ENCODE data around the gene CDK14. TPM values are rescaled to one million over a fixed set of nuclear protein-coding genes. Genes with fewer than 3 reads are reported as not detected.
A peak's percentile ranks its signal among the peaks of the same experiment; 100 is the strongest.

Gene CDK14
- total RNA-seq, 1 donor from 2014 or later: 3.2 TPM

DNA sequence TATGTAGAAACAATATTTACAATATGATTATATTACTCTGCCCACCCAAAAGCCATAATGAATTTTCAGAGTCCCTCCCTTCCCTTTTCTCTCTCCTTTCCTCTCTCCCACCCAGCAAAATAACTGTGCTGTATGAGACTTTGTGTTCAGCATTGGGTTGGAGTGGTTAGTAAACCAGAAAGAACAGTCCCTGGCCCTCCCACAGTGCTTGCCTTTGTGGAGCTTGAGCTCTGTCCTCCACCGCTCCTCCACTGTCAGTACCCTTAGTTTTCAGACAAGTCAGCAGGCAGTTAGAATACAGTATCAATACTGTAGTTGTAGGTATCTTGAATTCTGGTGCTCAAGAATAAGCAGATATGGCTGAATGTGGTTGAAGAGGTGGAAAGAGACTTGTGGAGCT lies 92.7 kb downstream of the CDK14 start:
- no peak for DNase-seq

DNA sequence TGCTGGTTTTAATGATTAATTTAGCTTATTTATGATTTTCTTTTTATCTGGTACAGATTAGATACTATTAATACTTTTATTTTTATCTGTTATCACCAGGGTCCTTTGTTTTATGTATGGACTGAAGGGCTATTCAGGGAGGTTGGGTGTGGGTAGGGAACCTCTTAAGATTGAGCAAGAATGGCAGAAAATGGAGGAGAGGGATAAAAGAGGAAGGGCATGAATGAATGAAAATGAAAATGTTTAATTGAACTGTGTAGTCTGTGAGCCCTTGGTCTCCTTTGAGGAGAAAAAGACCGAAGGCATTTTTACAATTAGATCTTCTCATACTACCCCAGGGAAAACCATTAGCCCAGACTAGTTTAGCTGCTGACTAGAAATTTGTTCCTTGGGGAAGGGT lies 93.1 kb downstream of the CDK14 start:
- no peak for DNase-seq

DNA sequence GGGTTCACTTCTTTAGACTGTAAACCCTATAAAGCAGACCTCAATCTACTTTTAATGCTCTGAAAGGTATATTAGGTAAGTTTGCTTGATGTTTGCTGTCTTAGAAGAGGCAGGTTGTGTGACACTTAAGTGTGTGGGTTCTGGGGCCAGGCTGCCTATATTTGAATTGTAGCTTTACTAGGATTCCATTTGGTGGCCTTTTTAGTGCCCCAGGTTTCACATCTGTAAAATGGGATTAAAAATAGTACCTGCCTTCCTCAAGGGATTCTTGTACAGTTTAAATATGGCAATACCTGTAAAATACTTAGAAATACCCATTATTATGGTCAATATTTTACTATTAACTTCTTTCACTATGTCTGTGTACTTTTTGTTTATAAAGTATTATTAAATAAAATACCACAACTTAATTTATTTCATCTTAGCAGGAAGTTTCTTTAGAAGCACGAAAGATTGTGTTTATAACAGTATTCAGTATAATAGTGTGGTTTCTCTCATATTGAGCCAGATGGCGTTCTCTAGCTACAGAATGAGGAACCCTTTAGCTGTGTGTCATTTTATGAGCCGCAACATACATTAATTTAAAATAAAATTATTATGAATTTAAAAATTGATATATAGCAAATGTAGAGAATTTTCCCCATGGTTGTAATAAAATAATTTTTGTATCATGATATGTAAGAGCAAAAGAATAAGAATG lies 94.2 kb downstream of the CDK14 start:
- DNase-seq: no peak

DNA sequence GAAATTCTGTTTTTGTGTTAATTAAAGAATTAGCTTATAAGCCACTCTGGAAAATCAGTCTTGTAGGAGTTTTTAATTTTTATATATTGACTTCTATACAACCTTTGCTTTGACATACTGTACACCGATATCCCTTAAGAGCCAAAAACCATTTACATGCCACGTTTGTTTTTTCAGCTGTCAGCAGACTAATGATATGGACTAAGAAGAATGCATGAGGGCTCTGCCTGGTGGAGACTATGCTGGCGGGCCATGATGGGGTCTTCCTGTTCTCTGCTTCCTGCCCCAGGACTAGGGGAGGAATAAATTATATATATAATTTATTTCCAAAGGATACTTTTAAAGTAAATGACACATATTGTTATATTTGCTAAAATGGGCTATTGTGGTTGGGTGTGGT lies 96.3 kb downstream of the CDK14 start:
- peak; percentile 64 for DNase-seq

DNA sequence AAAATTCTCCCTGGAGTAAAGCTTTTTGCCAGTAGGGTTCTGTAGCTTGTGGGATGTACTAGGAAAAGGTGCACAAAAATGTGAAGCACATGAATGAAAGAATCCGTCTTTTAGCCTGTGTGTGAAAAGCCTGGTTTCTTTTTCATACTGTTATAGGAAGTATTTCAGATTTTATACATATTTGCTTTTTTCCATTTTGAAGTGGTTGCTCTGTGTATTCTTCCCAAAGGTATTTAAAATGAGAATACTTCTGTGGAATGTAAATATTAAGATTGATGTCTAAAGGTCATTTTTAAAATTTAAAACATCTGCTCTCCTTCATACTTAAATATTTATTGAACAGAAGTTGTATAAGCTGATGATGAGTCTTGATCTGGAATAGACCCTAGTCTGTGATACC lies 96.8 kb downstream of the CDK14 start:
- DNase-seq: no peak

DNA sequence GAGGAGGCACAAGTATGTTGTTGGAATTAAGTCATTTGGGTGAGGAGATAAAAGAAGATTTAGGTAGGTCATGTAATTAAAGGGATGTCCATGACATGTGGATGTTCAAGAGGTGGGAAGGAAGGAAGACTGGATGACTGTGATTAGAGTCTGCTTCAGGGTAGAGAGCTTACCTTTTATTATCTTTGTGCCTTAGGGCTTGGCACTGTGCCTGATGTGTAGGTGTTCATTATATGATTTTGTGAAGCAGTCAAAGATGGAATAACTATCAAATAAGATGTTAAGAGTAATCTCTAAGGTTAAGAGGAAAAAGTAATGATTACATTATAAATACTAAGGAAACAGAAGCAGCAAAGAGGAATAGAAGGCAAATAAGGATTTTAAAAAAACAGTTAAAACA lies 97.8 kb downstream of the CDK14 start:
- DNase-seq: no peak

DNA sequence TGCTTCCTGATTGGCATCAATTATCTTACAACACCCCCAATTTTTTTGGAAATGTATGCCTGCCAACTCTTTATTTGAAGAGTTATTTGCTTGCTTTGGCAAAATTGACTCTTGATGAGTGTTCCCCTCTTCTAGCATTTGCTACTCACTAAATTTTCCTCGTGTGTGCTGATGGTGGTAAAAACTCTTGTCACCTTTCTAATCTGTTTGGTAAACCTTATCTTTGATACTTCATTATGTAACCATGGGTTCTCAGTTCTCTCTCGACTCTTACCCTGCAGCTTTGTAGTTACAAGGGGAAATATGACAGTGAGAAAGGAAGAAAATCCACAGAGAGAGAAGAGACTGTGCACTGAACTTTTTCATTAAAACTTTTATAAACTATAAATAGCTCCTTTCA lies 102.5 kb downstream of the CDK14 start:
- DNase-seq: no peak

DNA sequence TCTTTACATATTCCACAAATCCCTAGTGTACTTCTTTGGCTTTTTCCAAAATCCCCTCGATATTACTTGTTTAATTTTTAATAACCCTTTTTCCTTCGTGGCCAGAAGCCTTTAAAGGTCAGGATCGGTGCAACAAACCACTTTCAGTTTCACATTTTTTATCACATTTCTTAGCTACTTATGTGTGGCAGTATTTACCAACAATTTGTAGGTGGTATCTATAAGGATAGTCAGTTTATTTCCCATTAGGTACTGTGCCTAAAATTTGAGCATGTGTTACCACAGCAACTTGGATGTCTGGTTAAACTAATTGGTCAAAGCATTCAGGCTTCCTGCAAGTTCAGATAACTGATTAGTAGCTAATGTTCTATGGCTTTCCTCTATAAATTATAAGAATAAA lies 104.9 kb downstream of the CDK14 start:
- no peak for DNase-seq

DNA sequence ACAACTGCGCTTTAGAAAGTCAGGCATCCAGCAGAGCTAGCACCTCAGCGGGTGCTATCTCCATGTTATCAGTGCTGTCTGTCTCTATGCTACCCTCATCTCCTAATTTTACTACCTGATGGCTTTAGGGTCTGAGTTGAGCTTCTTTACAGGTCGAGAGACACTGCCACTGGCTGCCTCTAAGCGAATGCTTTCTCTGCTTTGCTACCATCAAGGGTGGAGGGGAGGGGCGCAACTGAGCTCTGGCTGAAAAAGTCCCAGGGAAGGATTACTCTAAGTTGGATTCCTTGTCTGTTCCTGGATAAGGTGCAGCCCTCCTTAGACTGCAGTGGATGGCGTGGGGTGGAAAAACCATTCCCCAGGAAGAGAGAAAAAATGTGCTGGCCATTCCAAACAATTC lies 105.7 kb downstream of the CDK14 start:
- DNase-seq: no peak

DNA sequence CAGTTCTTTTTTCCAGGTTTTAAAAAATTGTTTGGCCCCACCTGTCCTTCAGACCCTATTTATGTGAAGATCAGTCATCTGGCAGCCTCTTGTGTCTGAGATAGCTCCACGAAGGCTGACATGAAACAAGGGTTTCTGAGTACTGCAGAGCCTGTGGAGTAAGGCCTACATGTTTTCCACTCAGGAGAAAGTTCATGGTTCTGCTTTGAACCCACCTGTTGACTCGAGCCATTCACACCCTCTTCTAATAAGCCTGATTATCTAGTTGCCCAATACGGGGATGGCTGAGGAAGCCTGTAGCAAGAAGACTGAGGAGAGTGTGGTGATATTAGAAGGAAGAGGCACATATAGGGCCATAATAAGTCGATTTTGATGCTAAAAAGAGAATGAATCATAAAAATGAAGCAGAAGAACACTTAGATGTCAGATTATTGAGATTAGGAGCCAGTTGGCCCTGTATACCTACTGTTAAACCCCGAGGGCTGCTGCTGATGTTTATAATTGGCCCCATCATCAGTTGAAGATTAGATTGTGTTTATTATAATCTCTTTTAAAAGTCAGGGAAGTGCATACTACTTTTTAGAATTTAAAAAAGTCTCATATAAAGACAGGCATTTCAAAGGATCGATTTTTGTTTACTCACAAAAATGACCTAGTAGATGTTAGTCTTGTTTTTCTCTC lies 109.4 kb downstream of the CDK14 start:
- no peak for DNase-seq

DNA sequence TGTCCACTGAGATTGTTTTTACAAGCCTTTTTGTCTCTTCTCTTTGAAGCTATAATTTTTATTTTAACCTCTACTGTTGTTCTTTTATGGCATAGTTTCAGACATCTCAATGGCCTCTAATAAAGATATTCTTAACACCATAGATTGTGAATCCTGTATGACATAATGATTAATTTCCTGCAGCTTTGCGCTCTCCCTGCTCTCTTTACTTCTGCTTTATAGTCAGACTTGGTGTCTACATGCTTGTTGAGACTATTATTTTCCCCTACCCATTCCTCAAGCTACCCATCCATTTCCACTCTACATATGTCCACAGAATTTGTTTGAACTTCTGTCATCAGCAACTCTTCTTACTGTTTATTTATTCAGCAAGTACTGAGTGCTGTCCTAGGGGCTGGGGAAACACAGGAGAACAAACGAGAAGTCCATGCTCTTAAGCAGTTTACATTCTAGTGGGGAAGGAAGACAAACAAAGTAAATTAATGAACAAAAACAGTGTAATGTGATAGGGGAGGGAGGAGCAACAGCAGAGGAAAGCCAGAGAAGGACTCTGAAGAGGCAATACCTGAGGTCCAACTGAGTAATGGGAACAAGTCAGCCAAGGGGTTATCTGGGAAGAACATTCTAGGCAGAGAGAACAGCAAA lies 110.1 kb downstream of the CDK14 start:
- no peak for DNase-seq

DNA sequence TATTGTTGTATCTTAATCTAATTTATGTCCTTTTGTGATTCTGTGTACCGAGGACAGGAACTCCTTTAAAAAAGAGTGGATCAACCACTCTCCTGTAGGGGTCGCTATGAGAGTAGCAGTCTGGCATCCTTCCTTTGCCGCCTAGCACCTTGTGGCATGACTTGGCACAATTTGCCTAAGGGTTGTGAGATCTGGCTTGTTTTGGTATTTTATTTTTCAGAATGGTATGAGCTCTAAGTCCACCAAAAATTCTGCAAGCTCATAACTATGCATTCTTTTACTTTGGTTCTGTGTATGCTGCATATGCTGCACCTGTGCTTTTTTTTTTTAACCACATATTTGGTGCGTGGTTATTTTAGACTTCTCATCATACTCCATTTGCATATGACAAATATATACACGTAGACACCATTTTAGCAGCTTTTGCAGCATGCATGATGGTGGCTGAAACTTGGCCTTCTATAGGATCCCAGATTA lies 112.8 kb downstream of the CDK14 start:
- DNase-seq: peak; percentile 57

DNA sequence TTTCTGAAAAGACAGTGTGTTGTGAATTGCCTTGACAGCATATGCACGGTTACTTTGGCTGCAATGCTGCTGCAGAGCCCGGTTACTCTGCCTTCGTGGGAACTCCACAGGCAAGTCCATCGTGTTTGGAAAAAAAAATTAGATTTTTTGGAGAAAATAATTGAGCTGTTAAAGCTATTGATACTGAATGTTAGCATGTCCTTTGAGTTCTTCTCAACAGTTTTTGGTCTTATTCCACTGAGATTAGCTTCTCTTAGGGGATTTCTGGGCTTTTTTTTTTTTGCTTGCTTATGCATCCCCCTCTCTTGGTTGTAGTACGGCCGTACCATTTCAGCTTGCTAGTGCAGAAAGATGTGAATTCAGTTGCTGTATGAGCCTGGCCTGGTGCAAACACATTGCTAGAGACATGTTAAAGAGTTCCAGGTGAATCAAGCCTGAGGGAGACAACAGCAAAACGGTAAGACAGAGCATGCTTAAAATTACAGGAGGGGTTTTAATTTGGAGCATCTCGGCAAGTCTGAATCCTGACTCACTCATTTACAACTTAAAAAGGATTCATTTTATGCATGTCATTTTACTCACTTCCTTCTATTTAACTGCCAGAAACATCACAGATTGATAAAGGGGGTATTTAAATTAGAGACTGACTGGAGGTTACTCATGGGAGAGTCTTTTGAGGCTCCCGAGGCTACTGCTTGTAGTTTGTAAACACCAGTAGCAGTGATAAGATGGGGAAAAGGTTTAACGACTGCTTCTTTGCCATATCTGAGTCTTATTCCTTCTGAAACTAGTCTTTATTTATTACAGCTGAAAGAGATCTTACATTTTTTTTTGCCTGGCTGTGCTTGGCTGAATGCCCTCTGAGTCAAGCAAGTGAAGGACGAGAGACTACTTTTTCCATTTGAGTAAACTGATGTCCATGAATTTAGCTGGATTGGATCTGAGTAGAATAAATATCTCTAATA lies 113.7 kb downstream of the CDK14 start:
- peak; percentile 38 for DNase-seq

DNA sequence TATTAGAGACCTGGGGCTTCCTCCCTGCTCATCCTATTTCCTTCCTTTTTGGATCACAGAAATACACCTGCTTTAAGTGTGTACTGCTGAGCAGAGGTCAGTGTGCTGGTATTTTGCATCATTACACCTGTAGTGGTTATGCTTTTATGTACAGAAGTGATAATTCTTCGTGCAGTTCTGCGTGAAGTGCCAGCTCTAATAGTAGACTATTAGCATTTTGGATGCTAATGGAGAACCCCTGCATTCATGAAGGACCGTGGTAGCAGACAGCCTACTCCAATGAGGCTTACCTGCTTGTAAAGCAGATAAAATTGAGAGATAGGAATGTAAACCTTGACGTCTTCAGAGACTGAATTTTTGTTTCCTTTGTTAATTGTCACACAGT lies 114.3 kb downstream of the CDK14 start:
- DNase-seq: no peak

DNA sequence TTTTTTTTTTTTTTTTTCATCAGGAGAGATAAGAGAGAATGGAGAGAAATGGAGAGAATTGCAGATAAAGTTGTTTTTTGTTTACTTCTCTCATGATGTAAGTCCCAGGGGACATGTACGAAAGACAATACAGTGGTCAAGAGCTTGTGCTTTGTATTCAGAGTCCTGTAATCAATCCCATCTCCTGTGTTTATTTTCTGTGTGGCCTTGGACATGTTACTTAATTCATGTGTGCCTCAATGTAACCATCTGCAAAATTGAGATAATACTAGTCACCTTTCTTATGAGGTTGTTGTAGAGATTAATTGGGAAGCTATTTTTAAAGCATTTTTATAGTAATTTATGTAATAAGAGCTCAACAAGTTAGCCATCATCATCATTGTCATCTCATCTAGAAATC lies 117.5 kb downstream of the CDK14 start:
- DNase-seq: no peak

DNA sequence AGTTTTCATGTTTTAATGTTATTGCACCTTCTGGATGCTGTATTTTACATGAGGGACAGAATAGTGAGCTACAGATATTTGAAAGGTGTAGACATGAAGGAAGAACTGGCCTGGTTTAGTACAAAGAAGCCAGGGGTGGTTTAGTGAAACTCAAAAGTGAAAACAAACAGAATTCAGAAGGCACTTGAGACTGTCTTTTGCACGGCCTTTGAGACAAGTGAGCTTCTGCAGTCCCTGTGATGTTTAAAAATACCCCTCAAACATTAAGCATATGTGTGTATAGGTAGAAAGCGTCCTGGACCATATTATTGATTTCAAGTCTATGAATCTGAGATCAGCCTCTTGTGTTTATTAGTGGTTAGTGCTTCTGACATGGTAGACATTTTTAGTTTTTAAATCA lies 118.9 kb downstream of the CDK14 start:
- DNase-seq: no peak

DNA sequence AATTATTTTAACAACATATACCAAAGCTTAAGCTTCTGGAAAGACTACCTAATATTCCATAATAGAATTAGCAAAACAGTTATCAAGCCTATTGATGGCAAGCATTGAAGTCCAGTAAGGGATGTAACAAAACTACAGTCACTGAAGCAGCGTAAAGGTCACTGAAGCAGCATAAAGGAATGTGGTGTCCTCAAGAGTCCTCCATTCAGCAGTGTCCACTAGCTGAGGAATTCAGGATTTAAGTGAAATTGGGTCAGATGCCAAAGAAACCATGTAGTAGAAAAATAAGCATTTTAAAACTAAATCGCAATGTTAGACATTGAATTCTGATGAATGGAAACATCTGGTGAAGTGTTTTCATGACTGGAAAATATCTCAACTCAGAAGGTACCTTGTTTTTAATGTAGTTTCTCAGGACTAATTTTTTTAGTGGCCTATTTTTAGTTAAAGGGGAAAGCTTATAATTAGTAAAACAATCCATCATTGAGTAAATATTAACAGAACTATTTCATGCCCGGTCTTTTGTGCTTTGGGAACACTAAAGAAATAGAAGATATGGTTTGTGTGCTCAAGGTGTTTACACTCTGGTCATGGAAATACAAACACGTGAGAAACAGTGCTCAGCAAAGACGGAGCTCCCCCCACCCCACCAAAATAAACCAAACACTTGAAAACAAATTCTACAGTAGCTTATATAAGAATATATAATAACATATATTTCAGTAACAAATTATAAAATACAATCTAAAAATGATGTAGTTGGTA lies 121.4 kb downstream of the CDK14 start:
- no peak for DNase-seq

DNA sequence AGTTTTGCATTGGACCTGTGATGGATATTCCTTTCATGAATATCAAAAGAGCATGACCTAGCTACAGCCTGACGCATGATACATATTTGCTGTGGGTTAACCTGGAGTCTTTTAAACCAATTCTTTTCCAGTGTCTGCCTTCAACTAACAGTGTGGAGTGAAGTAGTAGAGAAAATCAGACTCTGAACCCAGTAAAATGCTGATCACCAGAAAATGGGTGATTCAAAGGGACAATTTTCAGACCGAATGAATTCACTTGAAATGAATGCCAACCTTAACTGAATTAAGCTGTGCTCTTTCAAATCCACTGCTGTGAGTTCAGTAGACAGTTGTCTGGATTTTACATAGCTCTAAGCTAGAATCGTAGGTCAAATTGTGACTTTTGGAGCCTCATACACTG lies 123.0 kb downstream of the CDK14 start:
- no peak for DNase-seq

DNA sequence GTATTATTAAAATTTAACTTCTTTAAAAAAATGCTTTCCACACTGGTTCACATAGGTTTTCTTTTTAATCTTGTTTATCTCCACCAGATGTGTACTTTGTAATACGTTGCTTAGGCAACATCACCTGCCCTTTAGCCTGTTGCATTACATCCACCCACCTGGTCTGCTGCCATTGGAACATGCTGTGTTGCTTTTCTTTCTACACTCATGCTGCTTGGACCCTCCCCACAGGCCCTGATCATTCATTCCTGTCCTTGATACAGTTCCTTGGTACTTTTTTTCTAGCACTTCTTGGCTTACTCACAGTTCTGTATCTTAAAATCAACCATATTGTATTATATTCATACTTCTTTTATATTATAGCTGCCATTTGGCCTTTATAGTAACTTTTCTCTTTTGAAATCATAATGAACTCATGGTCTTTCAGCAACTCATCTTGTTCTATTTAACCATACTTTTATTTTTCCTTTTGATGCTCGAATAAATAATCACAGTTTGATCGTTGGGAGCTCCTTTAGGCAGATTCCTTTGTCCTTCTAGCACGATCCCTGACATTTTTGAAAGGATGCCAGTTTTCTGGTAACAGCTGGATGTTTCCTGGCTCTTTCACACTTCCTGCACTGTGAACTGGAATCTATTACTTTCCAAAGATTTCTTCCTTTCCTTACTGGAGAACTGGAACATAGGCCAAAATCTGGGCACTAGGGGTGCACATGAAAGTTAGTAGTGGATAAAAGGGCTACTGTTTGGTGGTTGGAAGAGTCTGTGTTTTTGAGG lies 125.1 kb downstream of the CDK14 start:
- peak; percentile 62 for DNase-seq

DNA sequence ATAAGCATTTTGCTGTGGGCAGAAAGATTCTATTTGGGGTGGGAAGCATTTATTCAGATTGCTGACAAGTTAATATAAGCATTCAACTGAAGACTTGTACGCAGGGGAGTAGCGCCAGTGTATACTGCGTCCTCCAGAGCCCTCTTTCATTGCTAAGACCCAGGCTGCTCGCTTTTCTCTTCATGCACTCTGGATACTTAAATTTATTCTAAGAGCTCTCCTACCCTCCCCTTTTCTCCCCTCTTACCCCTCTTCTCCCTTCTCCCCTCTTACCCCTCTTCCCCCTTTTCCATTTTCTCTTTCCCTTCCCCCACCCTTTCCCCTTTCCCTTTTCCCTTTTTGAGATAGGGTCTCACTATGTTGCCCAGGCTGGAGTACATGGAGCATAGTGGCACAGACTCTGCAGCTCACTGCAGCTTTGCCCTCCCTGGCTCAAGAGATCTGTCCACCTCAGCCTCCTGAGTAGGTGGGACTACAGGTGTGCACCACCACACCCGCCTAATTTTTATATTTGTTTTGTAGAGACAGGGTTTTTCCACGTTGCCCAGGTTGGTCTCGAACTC lies 125.8 kb downstream of the CDK14 start:
- DNase-seq: no peak

DNA sequence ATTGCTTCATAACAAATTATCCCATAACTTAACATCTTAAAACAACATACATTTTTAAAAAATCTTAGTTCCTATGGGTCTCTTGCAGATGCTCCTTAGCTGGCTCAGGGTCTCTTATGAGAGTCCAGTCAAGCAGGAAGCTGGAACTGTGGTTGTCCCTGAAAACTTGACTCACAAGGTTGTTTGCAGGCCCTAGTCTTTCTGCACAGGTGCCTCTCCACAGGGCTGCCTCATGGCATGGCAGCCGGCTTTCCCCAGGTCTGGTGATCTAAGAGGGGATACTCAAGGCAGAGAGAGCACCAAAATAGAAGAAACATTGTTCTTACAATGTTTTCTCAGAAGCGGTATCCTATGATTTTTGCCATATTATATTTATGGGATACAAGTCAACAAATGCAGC lies 127.1 kb downstream of the CDK14 start:
- no peak for DNase-seq
